ENCODE data around the gene RAB10.
"Not testable (repeated sequence)": the region's sequence is repeated elsewhere in the genome, so short reads cannot be mapped to it uniquely, and the experiment has no call there.

Gene RAB10

GRCh38 chr2:26064846-26065245 is 31.0 kb downstream of the RAB10 start:
- no peak for FAIRE-seq

DNA sequence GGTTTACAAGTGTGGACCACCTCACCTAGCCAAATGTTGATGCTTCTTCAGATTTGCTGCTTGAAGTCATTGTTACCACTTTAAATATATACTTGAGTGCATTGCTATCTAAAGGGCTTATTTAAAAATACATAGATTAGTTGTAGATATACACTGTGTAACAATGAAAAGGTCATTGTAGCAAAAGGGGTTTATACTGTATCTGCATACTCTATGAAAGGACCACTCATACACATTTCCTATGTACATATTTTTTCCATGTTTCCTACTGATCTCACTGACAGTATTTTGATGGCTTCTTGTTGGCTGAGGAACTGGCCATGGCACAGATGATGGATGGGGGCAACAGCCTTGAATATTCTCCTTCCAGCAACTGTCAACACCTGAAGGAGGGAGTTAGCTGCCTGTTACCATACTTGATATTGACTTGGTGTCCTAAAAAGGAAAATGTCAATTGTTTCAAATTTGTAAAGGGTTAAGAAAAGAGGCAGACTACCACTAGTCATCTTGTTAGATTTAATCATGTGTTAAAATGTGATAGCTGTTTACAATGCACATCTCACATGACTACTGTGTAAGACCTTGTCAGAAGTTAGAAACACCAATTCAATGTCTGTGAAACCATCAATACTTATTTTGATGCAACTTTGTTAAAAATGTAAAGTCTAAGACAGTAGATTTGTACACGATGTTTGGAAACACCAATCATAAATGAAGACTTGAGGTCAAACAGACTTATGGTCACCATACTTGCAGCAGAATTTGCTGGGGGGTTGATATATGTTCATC is 33.5 kb downstream of the RAB10 start:
- no peak for FAIRE-seq

DNA sequence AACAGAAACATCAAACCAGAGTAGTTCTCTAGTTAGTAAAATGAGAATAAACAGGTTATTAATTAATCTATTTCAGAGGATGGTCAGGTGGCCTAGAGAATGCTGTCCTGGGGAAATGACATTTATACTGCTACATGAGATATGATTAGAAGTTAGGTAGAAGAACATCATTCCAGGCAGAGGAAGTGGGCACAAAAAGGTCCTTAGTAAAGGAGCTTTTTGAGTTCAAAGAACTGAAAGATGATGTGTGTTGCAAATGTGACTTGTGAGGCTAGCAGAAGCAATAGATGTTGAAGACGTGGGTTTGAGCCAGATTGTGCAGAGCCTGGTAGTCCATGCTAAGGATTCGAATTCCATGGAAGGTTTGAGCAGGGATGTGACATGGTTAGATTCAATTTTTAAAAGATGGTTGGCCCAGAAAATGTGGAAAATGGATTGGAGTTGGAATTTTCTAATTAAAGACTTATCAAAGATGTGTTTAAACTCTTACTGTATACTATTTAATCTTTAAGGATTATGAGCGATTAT is 34.2 kb downstream of the RAB10 start:
- FAIRE-seq, result no peak

DNA sequence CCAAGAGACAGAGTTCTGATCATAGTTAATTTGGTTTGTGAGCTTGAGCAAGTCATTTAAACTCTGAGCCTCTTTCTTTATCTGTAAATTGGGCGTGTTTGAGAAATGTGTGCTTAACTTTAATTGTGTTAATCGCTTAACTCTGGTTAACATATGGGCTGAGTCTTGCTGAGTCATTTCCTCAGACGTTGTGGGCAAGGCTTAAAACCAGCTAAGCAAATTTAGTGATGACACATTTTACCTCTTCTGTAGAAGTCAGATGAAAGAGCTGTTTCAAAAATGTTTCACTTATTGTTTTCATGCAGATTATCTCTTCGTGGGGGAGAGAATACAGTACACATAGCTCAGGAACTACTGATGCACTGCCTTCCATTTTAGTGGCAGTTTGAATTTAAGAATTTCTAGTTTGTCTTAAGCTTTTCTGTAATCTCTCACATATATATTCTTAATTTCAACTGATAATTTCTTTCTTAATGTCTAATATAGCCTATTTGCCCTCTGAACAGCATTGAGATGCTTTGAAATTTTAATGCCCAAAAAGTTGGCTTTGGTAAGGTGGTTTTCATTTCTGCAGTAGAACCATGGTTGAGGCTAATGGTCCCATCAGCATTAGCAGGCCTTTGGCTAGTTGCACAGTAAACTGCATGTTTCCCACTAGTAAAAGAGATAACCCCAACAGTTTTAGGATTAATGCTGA is 34.9 kb downstream of the RAB10 start:
- FAIRE-seq, result no peak

DNA sequence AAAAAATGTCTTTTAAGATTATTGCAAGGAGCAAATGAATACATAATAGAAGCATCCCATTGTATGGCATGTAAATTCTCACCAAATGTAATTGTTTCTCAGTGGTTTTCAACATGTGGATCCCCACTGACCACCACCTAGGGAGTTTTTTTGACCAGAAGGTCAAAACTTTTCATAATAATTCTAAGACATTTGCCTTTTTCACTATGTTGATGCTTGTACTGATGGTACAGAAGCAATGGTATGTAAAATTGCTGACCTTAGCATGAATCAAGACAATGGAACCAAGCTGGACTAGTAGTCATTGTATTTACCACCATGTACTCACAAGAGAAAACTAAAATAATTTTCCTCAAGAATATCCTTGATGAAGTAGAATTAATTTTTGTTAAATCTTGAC is 36.8 kb downstream of the RAB10 start:
- no peak for FAIRE-seq

- no peak for FAIRE-seq
Observed at GRCh38 chr2:26072925-26073768, 39.3 kb downstream of the RAB10 start.

GRCh38 chr2:26073830-26074229 is 39.9 kb downstream of the RAB10 start:
- FAIRE-seq, result no peak

DNA sequence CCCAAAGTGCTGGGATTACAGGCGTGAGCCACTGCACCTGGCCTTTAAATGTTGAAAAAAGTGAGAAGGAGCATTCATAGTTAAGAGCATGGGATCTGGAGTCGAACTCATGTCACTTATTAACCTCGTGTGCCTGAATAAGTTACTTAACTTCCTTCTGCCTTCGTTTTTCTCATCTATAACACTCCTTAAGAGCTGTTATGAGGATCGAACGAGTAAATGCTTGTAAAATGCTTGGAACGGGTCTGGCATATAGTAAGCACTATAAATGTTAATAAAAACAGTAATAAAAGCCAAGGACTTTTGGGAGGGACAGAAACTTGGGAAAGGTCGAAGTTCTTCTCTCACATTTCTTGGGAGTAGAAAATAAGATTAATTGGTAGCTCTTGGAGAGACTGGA is 40.8 kb downstream of the RAB10 start:
- no peak for FAIRE-seq

- no peak for FAIRE-seq
Observed at GRCh38 chr2:26075173-26075572, 41.3 kb downstream of the RAB10 start.

DNA sequence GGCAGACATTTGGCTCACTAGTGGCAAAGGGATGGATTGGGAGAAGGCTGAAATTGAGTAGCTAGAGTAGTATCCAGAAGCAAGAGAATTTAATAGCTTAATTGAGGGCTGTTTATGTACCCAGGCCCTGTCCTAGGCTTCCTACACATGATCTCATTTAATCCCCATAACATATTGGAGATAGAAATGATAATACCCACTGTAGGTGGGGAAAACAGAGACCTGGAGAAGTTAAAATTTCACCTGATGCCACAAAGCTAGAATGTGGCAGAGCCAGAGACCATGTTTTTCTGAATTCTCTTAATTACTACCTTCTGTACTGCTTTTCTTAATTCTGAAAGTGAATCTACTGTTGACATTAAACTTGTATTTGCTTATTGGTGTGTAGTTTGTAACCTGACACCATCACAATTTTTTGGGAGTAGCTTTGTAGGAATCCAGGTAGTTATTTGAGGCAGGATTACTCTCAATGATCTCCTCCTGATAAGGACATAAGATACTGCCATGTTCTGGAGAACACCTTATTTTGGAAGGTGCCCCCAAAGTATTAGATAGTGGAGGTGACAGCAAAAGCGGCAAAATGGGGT is 42.2 kb downstream of the RAB10 start:
- no peak for FAIRE-seq

GRCh38 chr2:26077291-26077690 is 43.4 kb downstream of the RAB10 start:
- no peak for FAIRE-seq

GRCh38 chr2:26078939-26079338 is 45.1 kb downstream of the RAB10 start:
- FAIRE-seq, result no peak

DNA sequence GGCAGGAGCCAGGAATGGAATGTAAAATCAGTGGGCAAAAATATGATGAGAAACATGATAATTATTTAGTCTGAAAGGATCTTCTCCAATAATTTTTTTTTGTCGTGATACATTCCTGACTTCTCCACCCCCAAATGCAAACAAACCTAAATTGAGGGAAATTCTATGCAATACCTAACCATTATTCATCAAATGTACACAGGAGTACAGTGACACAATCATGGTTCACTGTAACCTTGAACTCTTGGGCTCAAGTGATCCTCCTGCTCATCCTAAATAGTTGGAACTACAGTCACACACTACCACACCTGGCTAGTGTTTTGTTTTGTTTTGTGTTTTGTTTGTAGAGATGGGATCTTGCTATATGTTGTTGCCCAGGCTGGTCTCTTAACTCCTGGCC is 46.5 kb downstream of the RAB10 start:
- FAIRE-seq, result no peak

GRCh38 chr2:26080925-26081324 is 47.0 kb downstream of the RAB10 start:
- FAIRE-seq, result not testable (repeated sequence)

- peak; percentile 11 for FAIRE-seq
Observed at GRCh38 chr2:26081556-26081955, 47.7 kb downstream of the RAB10 start.

DNA sequence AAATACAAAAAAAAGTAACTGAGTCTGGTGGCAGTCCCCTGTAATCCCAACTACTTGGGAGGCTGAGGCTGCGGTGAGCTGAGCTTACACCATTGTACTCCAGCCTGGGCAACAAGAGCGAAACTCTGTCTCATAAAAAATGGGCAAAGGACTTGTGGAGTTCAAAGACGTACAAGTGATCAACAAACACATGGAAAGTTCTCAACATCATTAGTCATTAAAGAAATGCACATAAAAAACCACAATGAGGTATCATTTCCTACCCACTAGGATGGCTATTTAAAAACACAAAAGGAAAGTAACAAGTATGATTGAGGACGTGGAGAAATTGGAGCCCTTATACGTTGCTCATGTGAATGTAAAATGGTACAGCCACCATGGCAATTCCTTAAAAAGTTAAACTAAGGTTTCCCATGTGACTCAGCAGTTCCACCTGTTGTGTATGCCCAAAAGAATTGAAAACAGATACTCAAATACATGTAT is 52.3 kb downstream of the RAB10 start:
- FAIRE-seq, result peak; percentile 15

DNA sequence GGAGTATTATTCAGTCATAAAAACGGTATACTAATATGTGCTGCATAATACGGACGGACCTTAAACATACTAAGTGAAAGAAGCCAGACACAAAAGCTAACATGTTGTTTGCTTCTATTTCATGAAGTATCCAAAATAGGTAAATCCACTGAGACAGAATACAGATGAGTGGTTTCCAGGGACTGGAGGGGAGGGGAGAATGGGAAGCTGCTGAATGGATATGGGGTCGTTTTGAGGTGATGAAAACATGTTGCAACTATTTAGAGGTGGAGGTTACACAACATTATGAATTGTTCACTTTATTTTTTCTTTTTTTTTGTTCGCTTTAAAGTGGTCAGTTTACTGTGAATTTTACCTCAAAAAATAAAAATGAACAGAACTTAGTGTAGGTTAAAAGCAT is 52.9 kb downstream of the RAB10 start:
- no peak for FAIRE-seq

DNA sequence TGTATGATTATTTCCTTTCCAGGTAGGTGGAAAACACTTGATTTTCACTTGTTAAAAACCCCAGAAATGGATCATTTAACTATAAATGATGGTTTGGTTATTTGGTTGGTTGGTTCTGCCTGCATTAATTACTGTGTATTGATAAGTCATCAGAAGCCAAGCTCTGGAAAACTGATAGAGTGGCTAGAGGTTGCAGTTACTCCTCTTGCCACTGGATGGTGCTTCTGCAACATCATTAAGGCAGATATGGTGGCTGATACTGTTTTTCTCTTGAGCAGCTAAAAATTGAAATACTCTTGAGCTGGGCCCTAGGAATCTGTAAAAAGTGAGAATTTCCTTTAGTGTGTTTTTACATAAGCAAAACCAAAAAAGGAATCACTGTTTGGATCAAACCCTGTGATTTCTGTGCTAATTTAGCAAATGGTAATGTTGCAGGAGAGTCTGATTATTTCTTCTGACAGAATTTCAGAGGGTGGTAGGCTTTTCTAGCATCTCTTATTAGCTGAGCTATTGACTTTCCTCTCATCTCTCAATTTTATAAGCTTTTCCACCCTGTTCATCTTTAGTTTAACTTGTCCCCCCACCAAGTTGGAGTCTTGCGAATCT is 54.3 kb downstream of the RAB10 start:
- peak; percentile 71 for FAIRE-seq

- not testable (repeated sequence) for FAIRE-seq
Observed at GRCh38 chr2:26088931-26089330, 55.0 kb downstream of the RAB10 start.

DNA sequence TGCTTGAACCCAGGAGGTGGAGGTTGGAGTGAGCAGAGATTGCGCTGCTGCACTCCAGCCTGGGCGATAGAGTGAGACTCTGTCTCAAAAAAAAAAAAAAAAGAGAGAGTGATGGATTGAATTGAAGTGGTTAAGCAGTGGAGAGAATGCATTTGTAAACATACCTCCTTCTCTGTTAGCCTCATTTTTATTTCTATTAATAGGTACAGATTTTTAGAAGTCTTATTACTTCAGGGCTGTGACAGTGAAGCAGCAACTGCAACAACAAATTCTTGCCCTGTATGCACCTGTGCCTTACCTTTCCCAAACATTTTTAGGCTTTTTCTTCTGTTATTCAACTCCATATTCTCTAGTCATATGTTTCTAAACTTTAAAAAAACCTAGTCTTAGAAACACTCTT is 55.5 kb downstream of the RAB10 start:
- no peak for FAIRE-seq

DNA sequence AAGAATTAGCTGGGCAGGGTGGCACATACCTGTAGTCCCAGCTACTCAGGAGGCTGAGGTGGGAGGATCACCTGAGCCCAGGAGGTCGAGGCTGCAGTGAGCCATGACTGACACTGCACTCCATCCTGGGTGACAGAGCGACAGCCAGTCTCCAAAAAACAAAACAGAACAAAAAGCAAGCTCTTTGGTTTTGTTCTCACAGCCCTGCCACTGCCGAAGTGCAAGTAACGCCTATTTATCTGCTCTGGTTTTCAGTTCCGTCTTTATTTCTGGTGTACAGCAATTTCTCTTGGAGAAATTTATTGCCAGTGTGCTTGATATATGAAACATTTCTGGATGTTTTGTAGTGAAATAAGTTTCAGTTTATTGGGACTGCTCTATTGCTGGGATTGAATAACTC is 61.9 kb downstream of the RAB10 start:
- FAIRE-seq, result no peak

DNA sequence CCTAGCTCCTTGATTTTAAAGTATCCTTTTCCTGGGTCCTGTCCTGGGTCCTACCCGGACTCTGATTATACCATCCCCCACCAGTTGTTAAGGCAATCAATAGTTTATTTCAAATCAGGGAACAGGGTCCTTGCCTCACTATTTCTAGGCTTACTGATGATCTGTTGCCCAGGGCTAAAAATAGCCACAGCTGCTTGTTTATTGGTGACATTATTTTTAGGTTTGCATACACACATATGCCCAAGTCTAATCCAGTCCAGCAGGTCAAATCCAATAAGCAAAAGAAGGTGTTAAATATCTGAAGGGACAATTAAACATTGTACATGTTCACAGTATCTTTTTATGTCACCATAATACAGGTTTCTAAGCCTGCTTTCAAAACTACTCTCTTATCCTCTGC is 66.0 kb downstream of the RAB10 start:
- no peak for FAIRE-seq
